GM23338 (cell line): ENCODE data around the gene RBBP7. TPM values are rescaled to one million over a fixed set of nuclear protein-coding genes. Genes with fewer than 3 reads are reported as not detected.

Source experiments
- ATAC-seq: fragments of 200-7000 bp; cut with Tn5 transposase; 3 replicates; pipeline ENCODE4 v1.9.1; 2020
- DNase-seq: peaks from one replicate; pipeline ENCODE4 v3.0.0-alpha.2; 2015; ENCODE audit warnings: low spot score
- H2AFZ ChIP-seq: fragments of 200-600 bp; sonication (generic); 2 replicates; pipeline ENCODE4 v1.8.0; 2016; ENCODE audit warnings: antibody characterized with exemption, mild to moderate bottlenecking, moderate library complexity
- H3F3A ChIP-seq: fragments of 200-600 bp; sonication (generic); replicated peaks from 2 replicates; pipeline ENCODE4 v1.8.0; 2017; ENCODE audit warnings: antibody characterized with exemption, mixed run types, low read depth
- H3K27ac ChIP-seq: fragments of 200-600 bp; sonication (generic); 2 replicates; pipeline ENCODE4 v1.6.1; 2016; ENCODE audit warnings: low read depth
- H3K27me3 ChIP-seq: fragments of 200-600 bp; sonication (generic); 2 replicates; pipeline ENCODE4 v1.8.0; 2016; ENCODE audit warnings: mild to moderate bottlenecking, mixed run types, moderate library complexity; ENCODE audit not compliant: insufficient read depth
- H3K36me3 ChIP-seq: fragments of 200-600 bp; sonication (generic); 2 replicates; pipeline ENCODE4 v1.8.0; 2016; ENCODE audit warnings: mild to moderate bottlenecking; ENCODE audit not compliant: insufficient read depth
- H3K4me1 ChIP-seq: fragments of 200-600 bp; sonication (generic); 2 replicates; pipeline ENCODE4 v1.8.0; 2016; ENCODE audit warnings: mild to moderate bottlenecking, moderate library complexity; ENCODE audit not compliant: insufficient read depth
- H3K4me2 ChIP-seq: fragments of 200-600 bp; sonication (generic); 2 replicates; pipeline ENCODE4 v1.7.1; 2017; ENCODE audit warnings: mixed run types
- H3K4me3 ChIP-seq: fragments of 200-600 bp; sonication (generic); 2 replicates; pipeline ENCODE4 v1.6.1; 2016; ENCODE audit warnings: mixed run types
- H3K79me2 ChIP-seq: fragments of 200-600 bp; sonication (generic); replicated peaks from 2 replicates; pipeline ENCODE4 v1.8.0; 2017; ENCODE audit warnings: mild to moderate bottlenecking; ENCODE audit not compliant: insufficient read depth
- H3K9me2 ChIP-seq: fragments of 200-600 bp; sonication (generic); 2 replicates; pipeline ENCODE4 v1.8.0; 2017; ENCODE audit not compliant: insufficient read depth
- H4K20me1 ChIP-seq: fragments of 200-600 bp; sonication (generic); replicated peaks from 2 replicates; pipeline ENCODE4 v1.8.0; 2017; ENCODE audit warnings: mild to moderate bottlenecking; ENCODE audit not compliant: insufficient read depth
- H3K27ac Mint-ChIP-seq: 2 replicates; pipeline ENCODE4 v1.8.0; 2020; ENCODE audit warnings: inconsistent platforms, mild to moderate bottlenecking, moderate library complexity, mixed read lengths
- H3K27me3 Mint-ChIP-seq: 3 replicates; pipeline ENCODE4 v1.8.0; 2022; ENCODE audit warnings: low read depth, mild to moderate bottlenecking, moderate library complexity, mixed read lengths, inconsistent platforms; ENCODE audit not compliant: insufficient read depth, poor library complexity
- H3K36me3 Mint-ChIP-seq: 3 replicates; pipeline ENCODE4 v1.8.0; 2021; ENCODE audit warnings: low read depth, mild to moderate bottlenecking, inconsistent platforms, moderate library complexity, mixed read lengths
- H3K4me1 Mint-ChIP-seq: 3 replicates; pipeline ENCODE4 v1.8.0; 2020; ENCODE audit warnings: mild to moderate bottlenecking, inconsistent platforms, mixed read lengths
- H3K4me3 Mint-ChIP-seq: 3 replicates; pipeline ENCODE4 v1.8.0; 2021; ENCODE audit warnings: moderate library complexity, mild to moderate bottlenecking, inconsistent platforms, mixed read lengths
- H3K9me3 Mint-ChIP-seq: 3 replicates; pipeline ENCODE4 v1.8.0; 2020; ENCODE audit warnings: moderate library complexity, mild to moderate bottlenecking, inconsistent platforms, mixed read lengths
- CTCF ChIP-seq, 2 experiments: fragments of 200-600 bp in 1 of 2; sonication (generic) in 1 of 2; conservative IDR thresholded peaks; 2 replicates each; pipeline versions ENCODE4 v1.5.1 to v1.6.1; 2016 to 2017; ENCODE audit warnings: antibody characterized with exemption in 2 of 2, low read depth in 2 of 2, mild to moderate bottlenecking in 2 of 2, moderate library complexity in 1 of 2
- ETS1 ChIP-seq: IDR thresholded peaks from 2 replicates; pipeline ENCODE4 v1.6.1; 2016; ENCODE audit warnings: antibody characterized with exemption
- EZH2 ChIP-seq: fragments of 200-600 bp; sonication (generic); IDR thresholded peaks from one replicate; pipeline ENCODE4 v1.8.0; 2017; ENCODE audit warnings: antibody characterized with exemption, mild to moderate bottlenecking, low read depth; ENCODE audit not compliant: unreplicated experiment
- EZH2phosphoT487 ChIP-seq: fragments of 200-600 bp; sonication (generic); IDR thresholded peaks from one replicate; pipeline ENCODE4 v1.8.1; 2018; ENCODE audit warnings: antibody characterized with exemption; ENCODE audit not compliant: unreplicated experiment
- POLR2AphosphoS5 ChIP-seq: IDR thresholded peaks from 2 replicates; pipeline ENCODE4 v1.6.1; 2016; ENCODE audit warnings: antibody characterized with exemption, low read depth
- ZNF114 ChIP-seq: fragments of 250-450 bp; sonication (Bioruptor Pico); IDR thresholded peaks from 2 replicates; pipeline ENCODE4 v1.5.0; 2020; ENCODE audit warnings: mild to moderate bottlenecking, moderate library complexity
- ZNF331 ChIP-seq: fragments of 250-450 bp; sonication (Bioruptor Pico); IDR thresholded peaks from 2 replicates; pipeline ENCODE4 v1.5.0; 2020; ENCODE audit warnings: low read depth, mild to moderate bottlenecking, moderate library complexity
- polyA plus RNA-seq: library from polyadenylated mRNA; unstranded; fragments of >200 nt; fragmentation: Nextera tagmentation; extraction: Ambion mirVana; gene quantifications from 2 replicates; pipeline ENCODE4 v1.2.1, GENCODE V29; 2016
- total RNA-seq: library from RNA; depleted of rRNA; stranded (reverse); fragments of >200 nt; shearing (Covaris generic); gene quantifications from 2 replicates; pipeline ENCODE4 v1.2.3, GENCODE V29; 2014
- TF ChIP-seq, protein P1 (sequence below): fragments of 250-450 bp; sonication (Bioruptor Pico); IDR thresholded peaks from 2 replicates; pipeline ENCODE4 v1.5.0; 2020; ENCODE audit warnings: mild to moderate bottlenecking, moderate library complexity

RBBP7 gene
- total and polyA plus RNA-seq, 2 experiments from 2014 or later: 111 to 167 TPM

- Mint-ChIP-seq H3K4me1 (peaks cover 33% of the 10 kb centered on the region), H3K27ac (peak overlapping the region; percentile 84), H3K27me3 (peaks cover 5% of the 10 kb centered on the region), H3K9me3 (no peaks in the 10 kb centered on the region), H3K4me3 (peak overlapping the region; percentile 40; the same call in 2 of the 3 replicates), H3K36me3 (peaks cover 80% of the 10 kb centered on the region)
- Histone ChIP-seq H4K20me1 (no peaks in the 10 kb centered on the region; the same call in 1 of the 2 replicates), H3F3A (0 out of 2 replicates have a peak, but pooled peaks cover 4% of the 10 kb centered on the region), H3K4me2 (peak overlapping the region; percentile 41), H3K4me3 (no peak overlapping the region), H3K79me2 (no peaks in the 10 kb centered on the region), H3K36me3 (peaks cover 10% of the 10 kb centered on the region), H2AFZ (no peak overlapping the region), H3K9me2 (no peaks in the 10 kb centered on the region), H3K27me3 (no peaks in the 10 kb centered on the region), H3K4me1 (peaks cover 26% of the 10 kb centered on the region; the same call in 1 of the 2 replicates), H3K27ac (peak overlapping the region; percentile 74)
- ATAC-seq (no peak), DNase-seq (no peak)
- TF ChIP-seq ETS1 (no peak), EZH2 (no peak), POLR2AphosphoS5 (no peak; the same call in 1 of the 2 replicates), ZNF114 (CRISPR knock-in tag) (no peak), ZNF331 (CRISPR knock-in tag) (no peak), CTCF (conservative IDR thresholded peaks at IDR 0.05; ENCODE audit: low read depth in 2 of 2) (no peak), EZH2phosphoT487 (no peak)
- TF ChIP-seq, protein P1, sequence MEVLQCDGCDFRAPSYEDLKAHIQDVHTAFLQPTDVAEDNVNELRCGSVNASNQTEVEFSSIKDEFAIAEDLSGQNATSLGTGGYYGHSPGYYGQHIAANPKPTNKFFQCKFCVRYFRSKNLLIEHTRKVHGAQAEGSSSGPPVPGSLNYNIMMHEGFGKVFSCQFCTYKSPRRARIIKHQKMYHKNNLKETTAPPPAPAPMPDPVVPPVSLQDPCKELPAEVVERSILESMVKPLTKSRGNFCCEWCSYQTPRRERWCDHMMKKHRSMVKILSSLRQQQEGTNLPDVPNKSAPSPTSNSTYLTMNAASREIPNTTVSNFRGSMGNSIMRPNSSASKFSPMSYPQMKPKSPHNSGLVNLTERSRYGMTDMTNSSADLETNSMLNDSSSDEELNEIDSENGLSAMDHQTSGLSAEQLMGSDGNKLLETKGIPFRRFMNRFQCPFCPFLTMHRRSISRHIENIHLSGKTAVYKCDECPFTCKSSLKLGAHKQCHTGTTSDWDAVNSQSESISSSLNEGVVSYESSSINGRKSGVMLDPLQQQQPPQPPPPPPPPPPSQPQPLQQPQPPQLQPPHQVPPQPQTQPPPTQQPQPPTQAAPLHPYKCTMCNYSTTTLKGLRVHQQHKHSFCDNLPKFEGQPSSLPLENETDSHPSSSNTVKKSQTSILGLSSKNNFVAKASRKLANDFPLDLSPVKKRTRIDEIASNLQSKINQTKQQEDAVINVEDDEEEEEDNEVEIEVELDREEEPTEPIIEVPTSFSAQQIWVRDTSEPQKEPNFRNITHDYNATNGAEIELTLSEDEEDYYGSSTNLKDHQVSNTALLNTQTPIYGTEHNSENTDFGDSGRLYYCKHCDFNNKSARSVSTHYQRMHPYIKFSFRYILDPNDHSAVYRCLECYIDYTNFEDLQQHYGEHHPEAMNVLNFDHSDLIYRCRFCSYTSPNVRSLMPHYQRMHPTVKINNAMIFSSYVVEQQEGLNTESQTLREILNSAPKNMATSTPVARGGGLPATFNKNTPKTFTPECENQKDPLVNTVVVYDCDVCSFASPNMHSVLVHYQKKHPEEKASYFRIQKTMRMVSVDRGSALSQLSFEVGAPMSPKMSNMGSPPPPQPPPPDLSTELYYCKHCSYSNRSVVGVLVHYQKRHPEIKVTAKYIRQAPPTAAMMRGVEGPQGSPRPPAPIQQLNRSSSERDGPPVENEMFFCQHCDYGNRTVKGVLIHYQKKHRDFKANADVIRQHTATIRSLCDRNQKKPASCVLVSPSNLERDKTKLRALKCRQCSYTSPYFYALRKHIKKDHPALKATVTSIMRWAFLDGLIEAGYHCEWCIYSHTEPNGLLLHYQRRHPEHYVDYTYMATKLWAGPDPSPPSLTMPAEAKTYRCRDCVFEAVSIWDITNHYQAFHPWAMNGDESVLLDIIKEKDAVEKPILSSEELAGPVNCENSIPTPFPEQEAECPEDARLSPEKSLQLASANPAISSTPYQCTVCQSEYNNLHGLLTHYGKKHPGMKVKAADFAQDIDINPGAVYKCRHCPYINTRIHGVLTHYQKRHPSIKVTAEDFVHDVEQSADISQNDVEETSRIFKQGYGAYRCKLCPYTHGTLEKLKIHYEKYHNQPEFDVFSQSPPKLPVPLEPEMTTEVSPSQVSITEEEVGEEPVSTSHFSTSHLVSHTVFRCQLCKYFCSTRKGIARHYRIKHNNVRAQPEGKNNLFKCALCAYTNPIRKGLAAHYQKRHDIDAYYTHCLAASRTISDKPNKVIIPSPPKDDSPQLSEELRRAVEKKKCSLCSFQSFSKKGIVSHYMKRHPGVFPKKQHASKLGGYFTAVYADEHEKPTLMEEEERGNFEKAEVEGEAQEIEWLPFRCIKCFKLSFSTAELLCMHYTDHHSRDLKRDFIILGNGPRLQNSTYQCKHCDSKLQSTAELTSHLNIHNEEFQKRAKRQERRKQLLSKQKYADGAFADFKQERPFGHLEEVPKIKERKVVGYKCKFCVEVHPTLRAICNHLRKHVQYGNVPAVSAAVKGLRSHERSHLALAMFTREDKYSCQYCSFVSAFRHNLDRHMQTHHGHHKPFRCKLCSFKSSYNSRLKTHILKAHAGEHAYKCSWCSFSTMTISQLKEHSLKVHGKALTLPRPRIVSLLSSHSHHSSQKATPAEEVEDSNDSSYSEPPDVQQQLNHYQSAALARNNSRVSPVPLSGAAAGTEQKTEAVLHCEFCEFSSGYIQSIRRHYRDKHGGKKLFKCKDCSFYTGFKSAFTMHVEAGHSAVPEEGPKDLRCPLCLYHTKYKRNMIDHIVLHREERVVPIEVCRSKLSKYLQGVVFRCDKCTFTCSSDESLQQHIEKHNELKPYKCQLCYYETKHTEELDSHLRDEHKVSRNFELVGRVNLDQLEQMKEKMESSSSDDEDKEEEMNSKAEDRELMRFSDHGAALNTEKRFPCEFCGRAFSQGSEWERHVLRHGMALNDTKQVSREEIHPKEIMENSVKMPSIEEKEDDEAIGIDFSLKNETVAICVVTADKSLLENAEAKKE (CRISPR knock-in tag): no peak
Measured at GRCh38 chrX:16843208-16843909, 26.8 kb downstream of the RBBP7 start.
